Measurements from ENCODE around the gene IRF8. TPM values are rescaled to one million over a fixed set of nuclear protein-coding genes. Genes with fewer than 3 reads are reported as not detected.

IRF8 gene
- total RNA-seq, 2 donors from 2014 or later: 0.24 to 0.75 TPM

- peaks cover 4% of the 10 kb centered on the region for H3K4me1 Mint-ChIP-seq
- Histone ChIP-seq H3K4me1 (ENCODE audit: control insufficient read depth, insufficient read depth, low read length) (peaks cover 4% of the 10 kb centered on the region), H3K4me3 (ENCODE audit: low read length) (no peak overlapping the region), H3K27ac (ENCODE audit: low read depth, low read length) (no peak overlapping the region), H3K36me3 (ENCODE audit: control insufficient read depth, insufficient read depth, low read length) (no peaks in the 10 kb centered on the region), H3K9me3 (ENCODE audit: control insufficient read depth, low read length) (no peaks in the 10 kb centered on the region), H3K27me3 (ENCODE audit: control insufficient read depth, insufficient read depth, low read length, poor library complexity, severe bottlenecking) (peaks cover 80% of the 10 kb centered on the region), H3K9ac (ENCODE audit: extremely low read depth, low read length, poor library complexity, severe bottlenecking) (no peak overlapping the region)
- no peak for DNase-seq
- peaks cover 3% of the 10 kb centered on the region for H3K9me3 Mint-ChIP-seq
- peaks cover 60% of the 10 kb centered on the region for H3K27me3 Mint-ChIP-seq (ENCODE audit: insufficient read depth)
- 88 to 91% methylated on average over 3 to 4 of the region's 4 CpGs for WGBS, 2 experiments (ENCODE audit: insufficient coverage in 1 of 2, insufficient read length in 1 of 2)
- H3K36me3 Mint-ChIP-seq (ENCODE audit: low read depth): no peaks in the 10 kb centered on the region
- TF ChIP-seq CTCF (conservative IDR thresholded peaks at IDR 0.05): no peak
- no peak overlapping the region for H3K27ac Mint-ChIP-seq
- H3K4me3 Mint-ChIP-seq: no peak overlapping the region
Observed at GRCh38 chr16:85901110-85901509, 2.1 kb downstream of the IRF8 start.

- Mint-ChIP-seq H3K9me3 (peaks cover 3% of the 10 kb centered on the region), H3K4me3 (no peak overlapping the region), H3K27ac (no peak overlapping the region), H3K27me3 (ENCODE audit: insufficient read depth) (peaks cover 53% of the 10 kb centered on the region), H3K4me1 (peaks cover 4% of the 10 kb centered on the region), H3K36me3 (ENCODE audit: low read depth) (no peaks in the 10 kb centered on the region)
- Histone ChIP-seq H3K9ac (ENCODE audit: extremely low read depth, low read length, poor library complexity, severe bottlenecking) (no peak overlapping the region), H3K4me3 (ENCODE audit: low read length) (no peak overlapping the region), H3K4me1 (ENCODE audit: control insufficient read depth, insufficient read depth, low read length) (peaks cover 4% of the 10 kb centered on the region), H3K27me3 (ENCODE audit: control insufficient read depth, insufficient read depth, low read length, poor library complexity, severe bottlenecking) (peaks cover 72% of the 10 kb centered on the region), H3K9me3 (ENCODE audit: control insufficient read depth, low read length) (no peaks in the 10 kb centered on the region), H3K36me3 (ENCODE audit: control insufficient read depth, insufficient read depth, low read length) (no peaks in the 10 kb centered on the region), H3K27ac (ENCODE audit: low read depth, low read length) (no peak overlapping the region)
- no peak for DNase-seq
- 83 to 88% methylated on average over 4 to 7 of the region's 7 CpGs for WGBS, 2 experiments (ENCODE audit: insufficient coverage in 1 of 2, insufficient read length in 1 of 2)
- TF ChIP-seq CTCF (conservative IDR thresholded peaks at IDR 0.05): no peak
Observed at GRCh38 chr16:85901773-85902365, 2.9 kb downstream of the IRF8 start.

- Mint-ChIP-seq H3K4me1 (peaks cover 4% of the 10 kb centered on the region), H3K36me3 (ENCODE audit: low read depth) (no peaks in the 10 kb centered on the region), H3K27me3 (ENCODE audit: insufficient read depth) (peaks cover 46% of the 10 kb centered on the region), H3K4me3 (no peak overlapping the region), H3K27ac (no peak overlapping the region), H3K9me3 (peaks cover 3% of the 10 kb centered on the region)
- no peak for TF ChIP-seq CTCF (conservative IDR thresholded peaks at IDR 0.05)
- Histone ChIP-seq H3K36me3 (ENCODE audit: control insufficient read depth, insufficient read depth, low read length) (no peaks in the 10 kb centered on the region), H3K27me3 (ENCODE audit: control insufficient read depth, insufficient read depth, low read length, poor library complexity, severe bottlenecking) (peaks cover 65% of the 10 kb centered on the region), H3K9me3 (ENCODE audit: control insufficient read depth, low read length) (no peaks in the 10 kb centered on the region), H3K9ac (ENCODE audit: extremely low read depth, low read length, poor library complexity, severe bottlenecking) (no peak overlapping the region), H3K27ac (ENCODE audit: low read depth, low read length) (no peak overlapping the region), H3K4me3 (ENCODE audit: low read length) (no peak overlapping the region), H3K4me1 (ENCODE audit: control insufficient read depth, insufficient read depth, low read length) (peaks cover 4% of the 10 kb centered on the region)
- peak; percentile 75 for DNase-seq
- 83 to 87% methylated on average over 16 to 20 of the region's 20 CpGs for WGBS, 2 experiments (ENCODE audit: insufficient coverage in 1 of 2, insufficient read length in 1 of 2)
Observed at GRCh38 chr16:85902366-85903155, 3.6 kb downstream of the IRF8 start.

All from endodermal cell (in vitro differentiated cells).